Umbilical cord (tissue), 2 donors: ENCODE measurements around the gene TMEM119. TPM values are rescaled to one million over a fixed set of nuclear protein-coding genes. Genes with fewer than 3 reads are reported as not detected.

Experiments
- DNase-seq: peaks from one replicate; pipeline ENCODE4 v3.0.0-alpha.2; 2015; ENCODE audit warnings: low spot score
- total RNA-seq: library from RNA; depleted of rRNA; stranded (reverse); fragments of >200 nt; gene quantifications from one replicate; pipeline ENCODE4 v1.2.3, GENCODE V29; 2014; ENCODE audit warnings: low replicate concordance; ENCODE audit not compliant: insufficient read depth

TMEM119 gene, protein sequence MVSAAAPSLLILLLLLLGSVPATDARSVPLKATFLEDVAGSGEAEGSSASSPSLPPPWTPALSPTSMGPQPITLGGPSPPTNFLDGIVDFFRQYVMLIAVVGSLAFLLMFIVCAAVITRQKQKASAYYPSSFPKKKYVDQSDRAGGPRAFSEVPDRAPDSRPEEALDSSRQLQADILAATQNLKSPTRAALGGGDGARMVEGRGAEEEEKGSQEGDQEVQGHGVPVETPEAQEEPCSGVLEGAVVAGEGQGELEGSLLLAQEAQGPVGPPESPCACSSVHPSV
- 85.0 TPM for total RNA-seq

DNA sequence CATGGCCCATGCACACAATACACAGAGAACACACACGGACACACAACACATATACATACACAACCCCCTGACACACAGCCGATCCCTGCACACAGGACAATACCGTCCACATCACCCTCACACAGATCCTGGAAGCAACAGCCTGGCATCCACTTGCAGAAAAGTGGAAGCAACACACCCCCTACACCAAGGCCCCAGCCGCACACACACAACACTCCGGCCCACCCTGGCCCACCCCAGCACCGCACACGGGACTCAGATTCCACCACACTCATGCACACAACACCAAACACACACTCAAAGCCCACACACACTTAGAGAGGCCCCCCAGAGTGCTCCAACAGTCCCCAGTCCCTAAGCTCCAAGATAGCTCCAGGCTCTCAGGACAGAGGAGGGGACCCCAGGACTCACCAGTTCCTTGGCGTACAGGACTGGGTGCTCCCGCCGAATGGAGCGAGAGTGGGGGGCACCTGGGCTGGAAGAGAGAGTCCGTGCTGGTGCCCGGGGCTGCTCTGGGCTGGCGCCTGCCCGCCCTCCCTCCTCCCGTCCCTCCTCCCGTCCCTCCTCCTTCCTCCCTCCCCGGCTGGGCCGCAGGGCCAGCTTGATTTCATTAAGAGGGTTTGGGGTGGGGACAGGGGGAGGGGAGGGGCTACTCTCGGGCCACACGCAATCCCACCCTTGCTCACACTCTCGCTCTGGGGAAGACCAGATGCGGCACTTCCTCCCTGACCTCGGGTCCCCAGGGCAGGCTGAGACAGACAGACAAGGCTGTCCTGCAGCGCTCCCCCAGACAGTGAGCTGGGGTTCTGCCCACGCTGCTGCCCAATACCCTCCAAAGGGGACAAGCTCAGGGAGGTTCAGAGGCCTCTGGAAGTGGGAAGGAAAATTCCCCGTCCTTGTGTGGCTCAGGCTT lies at the start of gene TMEM119:
TSS of gene TMEM119 (minus strand) at position 526 of the 913 bp plus-strand sequence. CDS start 5,701 bp downstream, outside the sequence.
- DNase-seq: peak; percentile 80

DNA sequence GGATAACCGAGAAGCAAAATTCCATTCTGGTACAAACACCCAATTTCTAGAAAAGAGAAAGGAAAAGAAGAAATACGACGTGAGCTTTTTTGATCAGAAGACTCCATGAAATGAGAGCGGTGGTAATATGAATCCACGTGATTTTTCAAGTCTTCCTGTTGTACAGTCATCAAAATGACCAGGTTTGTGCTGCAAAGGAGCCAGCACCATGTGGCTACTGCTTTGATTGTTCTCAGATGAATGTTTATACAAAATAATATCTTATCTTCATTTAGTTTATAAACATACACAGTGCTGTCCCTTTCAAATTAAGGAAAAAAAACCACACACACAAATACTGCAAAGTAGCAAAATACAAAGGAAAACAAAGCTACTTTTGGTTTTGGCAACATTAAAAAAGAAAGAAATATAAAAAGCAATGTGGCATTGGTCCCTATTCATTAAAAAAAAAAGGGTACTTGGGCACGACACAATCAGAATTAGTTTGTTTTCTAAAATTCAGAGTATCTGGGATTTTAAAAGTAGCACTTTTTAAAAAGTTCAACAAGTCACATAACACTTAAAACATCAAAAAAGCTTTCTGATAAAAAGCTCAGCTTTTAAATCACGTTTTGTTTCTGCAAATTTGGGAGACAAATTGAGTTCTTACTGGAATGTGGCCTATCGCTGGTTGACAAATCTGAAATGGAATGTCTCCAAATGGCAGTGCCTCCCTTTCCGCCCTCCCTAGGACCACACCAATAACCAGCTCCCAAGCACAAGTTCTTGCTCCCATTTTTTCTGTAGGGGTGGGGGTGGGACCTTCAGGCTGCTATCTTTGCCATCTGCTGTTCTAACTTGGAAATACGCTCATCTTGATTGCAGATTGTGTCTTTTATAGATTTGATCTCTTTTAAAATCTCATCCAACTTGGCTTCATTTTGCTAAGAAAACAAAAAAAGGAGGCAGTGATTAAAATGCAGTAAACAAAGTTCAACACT lies 49.0 kb upstream of the TMEM119 start:
- DNase-seq: no peak

DNA sequence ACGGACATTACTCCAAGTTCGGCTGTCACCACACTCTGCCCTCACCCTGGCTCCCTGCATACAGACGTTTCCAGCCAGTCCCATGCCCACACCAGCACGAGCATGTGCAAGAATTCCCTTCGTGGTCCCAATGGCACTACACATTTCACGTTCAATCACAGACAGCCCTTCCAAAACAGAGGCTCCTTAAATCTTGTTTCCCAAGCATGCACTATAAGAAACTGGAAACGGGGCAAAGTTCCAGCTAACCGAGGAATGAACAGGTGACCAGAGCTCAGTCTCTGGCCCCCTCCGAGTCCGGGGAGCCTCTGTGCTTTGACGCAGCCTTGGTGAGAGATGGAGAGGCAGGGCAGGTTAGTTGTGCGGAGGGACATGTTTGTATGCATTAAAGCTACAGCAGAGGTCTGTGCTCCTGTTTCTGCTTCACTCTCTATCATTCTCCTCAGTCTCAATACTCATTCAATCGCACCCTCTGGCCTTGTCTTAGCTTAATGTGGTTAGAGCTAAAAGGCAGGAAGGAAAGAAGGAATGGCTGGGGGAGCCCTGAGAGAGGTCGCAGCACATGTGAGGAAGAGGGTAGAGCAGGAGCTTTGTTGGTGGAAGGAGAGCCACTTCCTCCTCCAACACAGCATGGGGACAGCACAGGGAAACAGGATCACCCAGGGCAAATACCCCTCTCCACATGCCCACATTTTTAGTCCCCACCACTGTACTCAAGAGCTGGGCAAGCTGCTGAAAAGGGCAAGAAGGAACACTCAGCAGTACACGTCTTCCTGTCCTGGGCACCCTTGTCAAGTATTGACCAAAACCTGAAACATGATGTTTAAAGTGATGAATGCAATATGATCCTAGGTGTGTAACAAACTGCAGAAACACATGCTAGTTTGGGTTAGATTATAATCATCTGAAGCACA lies 48.1 kb upstream of the TMEM119 start:
- no peak for DNase-seq

DNA sequence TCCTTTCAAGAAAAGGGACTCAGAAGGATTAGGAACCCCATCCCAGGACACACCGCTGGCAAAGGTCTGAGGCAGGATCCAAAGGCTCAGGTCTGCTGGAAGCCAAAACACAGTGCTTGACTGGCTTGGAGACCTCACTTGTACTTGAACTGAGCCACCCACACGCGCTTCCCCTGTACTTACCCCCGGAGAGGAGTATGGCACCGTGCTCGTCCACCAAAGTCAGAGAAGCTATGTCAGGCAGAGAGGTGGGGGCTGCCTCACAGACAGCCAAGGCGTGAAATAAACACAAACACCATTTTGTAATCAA lies 46.9 kb upstream of the TMEM119 start:
- no peak for DNase-seq

DNA sequence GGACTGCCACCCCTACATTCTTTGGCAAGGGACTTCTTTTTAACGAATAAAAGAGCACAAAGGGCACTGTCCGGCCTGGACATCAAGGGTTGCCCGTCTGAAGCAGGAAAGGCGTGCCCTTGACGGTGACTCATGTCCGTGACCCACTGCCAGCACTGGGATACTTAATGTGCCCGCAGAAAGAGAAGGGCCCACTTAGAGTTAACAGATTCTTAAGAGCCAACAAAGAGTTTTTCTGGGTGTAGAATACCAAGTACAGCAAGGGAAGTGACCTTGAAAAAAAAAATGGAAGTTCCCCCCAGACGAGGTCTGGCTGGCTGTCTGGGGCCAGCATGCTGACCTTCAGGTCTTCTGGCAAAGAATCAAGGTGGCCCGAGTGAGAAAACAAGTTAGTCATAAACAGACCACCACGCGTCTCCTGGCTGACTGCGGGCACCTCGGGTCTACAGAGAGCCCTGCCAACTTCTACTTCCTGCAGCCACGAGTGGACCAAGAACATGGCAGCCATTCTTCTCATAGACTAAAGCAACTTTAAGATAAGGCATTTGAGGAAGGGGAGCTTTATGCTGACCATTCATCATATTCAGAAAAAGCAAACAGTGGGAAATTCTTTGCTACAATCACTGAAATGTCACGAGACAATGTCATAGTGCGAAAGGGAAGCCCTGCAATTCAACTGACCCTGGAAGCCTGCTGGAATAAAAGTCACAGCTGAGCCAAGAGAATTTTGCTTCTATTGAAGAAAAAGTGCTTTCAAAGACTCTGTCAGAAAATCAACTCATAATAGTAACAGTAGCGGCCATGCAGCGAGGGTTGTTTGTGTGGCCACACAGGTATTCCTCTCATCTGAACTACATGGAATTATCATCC lies 46.3 kb upstream of the TMEM119 start:
- no peak for DNase-seq

DNA sequence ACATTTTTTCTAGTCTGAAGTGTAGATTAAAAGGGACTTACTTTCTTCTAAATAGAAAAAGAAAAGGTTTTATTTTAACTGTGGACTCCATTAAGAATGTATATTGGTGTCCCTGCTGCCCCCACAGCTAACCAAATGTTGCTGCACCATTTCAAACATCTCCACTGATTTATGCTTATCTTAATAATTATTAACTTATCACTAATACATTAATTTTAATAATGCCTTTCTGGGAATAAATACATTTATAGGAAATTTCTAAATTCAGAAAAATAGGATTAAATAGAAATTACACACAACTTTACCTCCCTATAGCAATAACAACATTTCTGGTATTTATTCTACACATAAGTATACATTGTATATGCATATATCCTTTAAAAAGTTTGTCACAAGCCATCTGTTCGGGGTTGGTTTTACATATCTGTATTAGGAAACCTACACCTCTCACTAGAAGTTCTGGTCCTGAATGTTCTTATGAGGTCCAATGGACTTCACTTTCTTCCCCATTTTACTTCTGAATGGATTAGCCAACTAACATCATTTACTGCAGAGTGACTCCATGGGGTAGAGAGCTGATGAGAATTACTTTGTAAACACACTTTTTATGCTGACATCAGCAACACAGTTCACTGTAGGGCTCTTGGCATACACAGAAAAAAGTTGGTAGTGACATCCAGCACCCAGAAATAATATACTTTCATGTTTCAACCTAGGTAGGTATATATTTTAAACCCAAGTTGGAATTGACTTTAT lies 45.2 kb upstream of the TMEM119 start:
- DNase-seq: no peak

DNA sequence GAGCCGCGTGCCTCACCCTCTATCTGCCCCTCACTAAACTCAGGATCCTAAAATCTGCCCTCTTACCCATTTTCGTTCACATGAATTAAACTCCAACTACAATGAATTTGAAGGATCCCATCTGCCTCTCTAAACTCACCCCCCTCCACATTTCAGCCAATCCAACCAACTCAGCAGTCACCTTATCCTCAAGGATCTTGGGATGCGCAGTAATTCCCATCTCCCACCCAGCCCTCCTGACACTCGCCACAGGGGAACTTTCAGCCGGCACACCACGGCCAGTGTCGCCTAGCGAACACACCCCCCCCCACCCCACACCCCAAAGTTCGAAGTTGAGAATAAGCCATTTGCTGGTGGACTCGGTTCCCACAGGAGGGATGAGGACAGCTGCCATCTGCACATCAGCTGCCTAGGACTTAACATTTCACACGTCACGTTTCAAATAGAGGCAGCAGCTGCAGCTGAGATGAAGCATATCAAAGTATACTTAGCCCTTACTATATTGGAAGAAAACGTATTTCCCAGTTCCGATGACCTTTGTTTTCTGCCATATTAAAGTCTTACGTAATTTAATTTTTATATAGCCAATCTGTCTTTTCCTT lies 44.5 kb upstream of the TMEM119 start:
- no peak for DNase-seq

DNA sequence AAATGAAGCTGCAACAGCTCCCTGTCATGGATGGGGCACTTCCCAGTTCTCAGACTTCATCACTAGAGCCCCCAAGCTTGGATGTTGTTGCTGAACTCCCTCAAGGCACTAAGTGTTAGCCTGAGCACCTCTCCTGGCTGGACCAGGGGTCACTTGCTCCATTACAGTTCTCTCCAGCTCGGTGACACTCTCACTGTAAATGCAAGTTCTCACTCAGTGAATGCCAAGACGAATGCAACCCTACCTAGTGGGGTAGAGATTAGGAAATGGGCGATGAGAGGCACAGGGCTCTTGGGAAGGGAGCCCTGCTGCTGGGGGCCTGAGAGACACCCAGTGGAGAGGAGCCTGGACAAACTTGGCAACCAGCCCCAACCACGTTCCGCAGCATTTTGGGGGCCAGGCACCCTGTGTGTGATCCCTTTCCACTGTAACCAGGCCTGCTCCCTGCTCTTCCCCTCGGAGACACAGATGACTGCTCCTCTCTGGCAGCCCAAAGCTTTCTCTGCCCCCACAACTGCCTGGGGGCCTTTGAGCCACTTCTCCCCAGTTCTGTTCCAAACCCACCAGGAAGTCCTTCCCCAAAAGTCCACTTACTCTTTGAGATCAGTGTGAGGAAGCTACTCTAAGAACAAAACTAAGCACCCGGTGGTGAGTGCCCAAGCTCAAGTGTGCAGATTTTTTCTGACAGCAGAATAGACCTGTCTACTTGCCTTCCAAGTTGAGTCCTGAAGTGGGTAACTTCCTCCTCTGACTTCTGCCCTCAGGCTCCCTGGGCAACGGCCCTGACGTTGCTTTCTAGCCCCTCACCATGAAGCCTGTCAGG lies 43.8 kb upstream of the TMEM119 start:
- DNase-seq: no peak

DNA sequence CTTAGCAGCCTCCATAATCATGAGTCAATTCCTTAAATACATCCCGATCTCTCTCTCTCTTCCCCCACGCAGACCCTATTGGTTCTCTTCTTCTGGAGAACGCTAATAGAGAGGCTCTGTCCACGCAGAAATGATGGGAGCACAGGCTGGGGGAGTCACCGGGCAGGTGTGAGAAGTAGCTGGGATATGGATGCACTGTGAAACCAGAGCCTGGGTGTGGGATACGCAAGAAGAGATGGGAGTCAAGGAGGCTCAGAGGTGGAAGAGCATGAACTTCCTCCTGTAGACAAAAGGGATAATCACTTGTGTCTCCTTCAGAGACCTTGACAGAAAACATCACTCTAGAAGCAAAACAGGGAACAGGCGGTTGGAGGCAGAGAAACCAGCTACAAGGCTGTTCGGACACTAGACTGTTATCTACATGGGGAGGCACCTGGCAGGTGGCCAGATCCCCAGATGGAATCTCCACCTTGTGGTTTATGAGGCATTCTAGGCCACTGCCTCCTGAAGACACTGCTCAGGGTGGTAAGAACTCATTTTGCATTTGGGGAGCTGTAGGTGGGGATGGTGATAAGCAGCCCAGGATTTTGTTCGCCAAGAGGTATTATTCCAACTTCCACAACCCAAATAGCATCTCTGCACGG lies 43.0 kb upstream of the TMEM119 start:
- DNase-seq: no peak

DNA sequence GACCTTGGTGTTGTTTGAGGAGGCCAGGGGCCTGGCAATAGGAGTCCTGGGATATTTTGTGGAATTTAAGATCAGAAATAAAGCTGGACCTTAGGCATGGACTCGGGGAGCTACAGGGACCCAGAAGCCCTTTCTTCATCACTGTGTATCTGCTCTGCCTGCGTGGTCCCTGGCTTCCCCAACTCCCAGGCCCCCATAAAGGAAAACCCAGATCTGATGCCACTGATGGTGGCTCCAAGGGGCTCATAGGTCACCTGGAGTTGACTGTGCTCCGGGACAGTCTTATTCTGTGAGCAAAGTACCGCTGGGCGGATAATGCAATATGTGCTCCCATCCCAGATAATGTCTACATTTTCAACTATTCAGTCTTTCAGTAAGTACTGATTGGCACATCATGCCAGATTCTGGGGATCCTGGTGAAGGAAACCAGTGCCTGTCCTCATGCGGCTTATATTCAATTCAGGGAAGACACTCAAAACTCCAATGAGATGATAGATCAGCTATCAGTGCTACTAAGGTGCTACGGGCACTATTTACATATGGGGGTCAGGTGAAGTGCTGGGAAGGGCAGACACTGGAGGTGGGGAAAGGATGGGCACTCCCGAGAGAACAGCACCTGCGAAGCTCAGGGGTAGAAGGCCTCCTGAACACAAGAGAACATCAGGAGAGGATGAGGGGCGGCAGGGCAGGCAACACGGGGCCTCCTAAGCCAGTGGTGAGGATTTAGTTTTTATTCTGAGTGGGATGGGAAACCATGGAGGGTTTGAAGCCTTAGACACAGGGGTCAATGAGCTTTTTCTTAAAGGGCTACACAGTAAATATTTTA lies 41.3 kb upstream of the TMEM119 start:
- no peak for DNase-seq

DNA sequence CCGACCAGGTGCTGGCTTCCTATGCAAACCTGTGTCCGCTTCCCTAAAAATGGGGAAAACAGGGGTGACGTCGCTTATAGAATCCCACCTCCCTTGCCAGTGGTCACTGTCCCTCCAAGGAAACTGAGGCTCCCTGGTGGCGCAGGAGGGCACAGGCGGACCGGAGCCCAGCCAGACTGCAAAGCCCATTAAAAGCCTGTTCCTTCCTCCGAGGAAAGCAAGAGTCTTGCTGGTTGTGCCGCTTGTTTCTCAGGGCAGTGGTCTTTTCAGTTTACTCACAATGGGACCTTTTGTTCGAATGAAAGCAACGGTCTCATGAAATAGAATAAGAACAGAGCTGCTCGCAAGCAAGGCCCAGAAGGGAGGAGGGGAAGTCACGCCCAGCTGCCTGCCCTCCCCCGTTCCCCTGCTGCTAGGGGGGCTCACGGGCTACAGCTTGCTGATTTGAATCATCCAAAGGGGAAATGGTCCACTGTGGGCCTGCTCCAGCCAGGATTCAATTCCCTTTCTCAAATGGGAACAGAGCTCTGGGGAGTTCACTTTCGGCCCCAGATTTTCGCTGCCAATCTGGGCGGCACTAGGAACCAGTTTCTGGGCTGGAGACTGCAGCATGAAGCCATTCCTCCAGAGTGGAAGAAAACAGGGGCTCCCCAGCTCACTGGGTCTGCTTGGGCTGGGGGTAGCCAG lies 40.4 kb upstream of the TMEM119 start:
- DNase-seq: peak; percentile 52

DNA sequence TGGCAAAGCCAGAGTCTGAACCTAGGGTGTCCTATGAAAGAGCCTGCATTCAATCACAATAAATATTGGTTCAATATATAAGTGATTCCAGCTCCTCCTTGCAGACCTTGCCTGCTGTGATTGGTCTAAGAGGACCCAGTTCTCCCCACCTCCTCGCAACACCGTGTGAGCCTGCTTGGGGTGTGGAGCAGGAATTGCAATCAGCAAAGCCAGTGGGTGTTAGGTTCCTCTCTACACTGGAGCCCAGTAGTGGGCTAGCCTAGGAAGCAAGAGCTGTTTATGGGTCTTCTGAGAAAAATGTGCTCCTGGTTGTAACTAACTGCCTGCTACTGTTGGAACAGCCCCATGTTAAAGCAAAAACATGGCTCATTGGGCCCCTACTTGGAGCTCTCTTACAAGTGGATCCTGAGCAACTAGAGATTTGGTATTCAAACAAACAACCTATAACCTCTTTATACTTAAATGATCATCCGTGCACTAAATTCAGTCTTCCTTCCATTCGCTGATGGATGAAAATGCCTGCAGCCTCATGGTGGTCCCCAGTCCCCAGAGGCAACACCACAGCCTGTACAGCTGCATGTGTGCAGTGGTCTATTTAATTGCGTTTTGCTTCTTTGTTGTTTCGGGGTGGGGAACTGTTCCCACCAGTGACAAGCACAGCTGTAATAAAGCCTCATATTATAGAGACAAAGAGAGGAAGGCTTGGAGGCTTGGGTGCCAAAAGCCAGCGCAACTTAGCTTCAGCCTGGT lies 39.5 kb upstream of the TMEM119 start:
- no peak for DNase-seq

DNA sequence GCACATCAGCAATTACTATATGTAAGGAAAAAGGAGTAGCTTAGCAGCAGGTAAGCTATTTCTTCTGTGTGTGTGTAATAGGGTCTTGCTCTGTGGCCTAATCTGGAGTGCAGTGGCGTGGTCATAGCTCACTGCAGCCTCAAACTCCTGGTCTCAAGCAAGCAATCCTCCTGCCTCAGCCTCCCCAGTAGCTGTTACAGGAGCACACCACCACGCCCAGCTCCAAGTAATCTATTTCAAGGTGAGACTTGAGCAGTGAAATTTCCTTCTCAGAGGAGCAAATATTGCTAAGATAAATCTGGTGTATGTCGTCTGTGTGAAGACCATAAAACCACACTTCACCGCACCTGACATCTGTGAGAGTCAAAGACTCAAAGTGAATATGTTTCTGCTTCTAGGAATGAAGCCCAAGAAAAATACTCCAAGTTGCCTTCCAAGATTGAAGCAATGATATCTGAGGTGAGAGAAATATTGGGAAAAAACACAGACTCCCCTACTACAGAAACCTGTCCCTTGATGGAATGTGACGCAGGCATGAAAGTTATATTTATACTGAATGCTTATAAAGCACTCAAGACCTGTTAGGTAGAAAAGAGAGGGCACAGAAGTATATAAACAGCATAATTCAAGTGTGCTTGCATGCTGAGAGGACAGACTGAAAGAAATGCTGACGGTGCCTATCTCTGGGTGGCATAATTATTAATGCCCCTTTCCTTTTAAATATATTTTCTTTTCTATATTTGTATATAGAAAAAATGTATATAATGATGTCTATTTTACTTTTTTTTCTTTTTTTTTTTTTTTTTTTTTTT lies 38.3 kb upstream of the TMEM119 start:
- DNase-seq: no peak
